Stimulated activated CD4-positive, alpha-beta T cell treated with anti-CD3 and anti-CD28 coated beads, Interleukin-4, amount 100 ng/mL, for 1 hour (primary cell): ENCODE data around the gene SNED1.

Experiments used
- DNase-seq: peaks from one replicate; pipeline ENCODE4 v3.0.0-alpha.2; 2020

Gene SNED1

DNA sequence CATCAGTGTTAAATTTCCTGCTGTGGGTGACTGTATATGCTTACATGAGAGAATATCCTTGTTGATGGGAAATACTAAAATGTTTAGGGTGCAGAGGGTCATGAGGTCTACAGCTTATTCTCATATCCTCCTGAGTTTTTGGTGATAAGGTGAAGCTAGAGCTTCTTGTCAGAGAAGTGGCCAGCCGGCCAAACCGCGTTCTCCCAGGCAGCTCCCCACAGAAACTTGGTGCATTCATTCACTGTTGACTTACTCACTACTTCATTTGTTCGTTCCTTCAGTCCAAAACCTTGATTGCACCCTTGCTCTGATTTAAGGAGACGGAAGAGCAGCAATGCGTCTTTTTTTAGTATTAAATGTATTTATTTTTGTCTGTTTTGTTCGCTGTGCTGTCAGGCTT, 8.7 kb downstream of the SNED1 start:
- DNase-seq, result no peak

DNA sequence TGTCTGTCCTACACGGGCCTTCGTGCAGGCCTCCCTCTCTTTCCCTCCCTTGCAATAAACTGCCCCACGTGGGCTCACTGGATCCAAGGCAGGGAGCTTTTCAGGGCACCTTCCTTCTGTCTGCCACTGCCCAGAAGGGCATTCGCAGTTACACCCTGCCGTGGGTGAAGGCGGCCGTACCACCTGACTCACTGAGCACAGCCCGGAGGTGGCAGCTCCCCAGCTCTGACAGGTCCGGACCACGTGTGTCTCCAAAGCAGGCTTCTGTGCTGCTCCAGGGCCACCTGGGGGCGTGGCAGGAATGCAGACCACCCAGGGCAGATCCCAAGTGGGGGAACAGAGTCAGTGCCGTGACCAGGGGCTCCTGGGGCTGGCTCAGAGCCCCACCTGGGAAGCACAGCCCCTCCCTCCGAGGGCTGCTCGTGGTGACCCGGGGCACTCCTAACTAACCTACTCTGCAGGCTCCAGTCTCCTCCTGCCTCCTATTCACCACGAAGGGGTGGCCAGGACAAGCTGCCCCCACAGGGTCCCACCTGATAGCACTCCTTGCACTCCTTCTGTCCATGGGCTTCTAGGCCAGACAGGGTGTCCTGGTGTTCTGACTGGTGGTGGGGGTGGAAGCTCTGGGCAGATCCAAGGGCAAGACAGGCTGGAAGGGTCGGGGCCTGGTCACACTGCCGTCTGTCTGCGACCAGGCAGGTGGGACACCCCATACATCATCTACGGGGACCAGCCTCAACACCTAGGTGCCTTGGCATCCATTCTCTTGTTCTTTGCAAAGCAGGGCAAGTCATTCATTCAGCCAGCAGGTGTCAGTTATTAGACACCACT, 9.7 kb downstream of the SNED1 start:
- no peak for DNase-seq

DNA sequence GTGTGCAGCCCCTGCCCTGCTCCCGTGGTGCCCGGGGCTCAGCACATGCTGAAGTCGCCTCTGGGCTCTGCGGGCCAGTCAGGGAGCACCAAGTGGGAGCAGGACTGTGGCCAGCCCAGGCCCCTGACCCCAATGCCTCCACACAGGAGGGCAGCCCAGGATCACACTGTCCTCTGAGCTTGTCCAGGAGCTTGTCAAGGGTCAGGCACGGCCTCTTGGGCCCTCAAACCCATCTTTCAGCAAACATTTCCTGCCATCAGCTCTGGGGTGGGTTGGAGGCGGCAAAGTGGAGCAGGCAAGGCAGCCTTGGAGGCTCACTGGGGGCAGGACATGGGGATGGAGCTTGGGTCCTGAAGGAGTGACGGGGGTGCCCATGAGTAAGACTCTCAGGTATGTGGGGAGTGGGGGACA, 10.3 kb downstream of the SNED1 start:
- no peak for DNase-seq

DNA sequence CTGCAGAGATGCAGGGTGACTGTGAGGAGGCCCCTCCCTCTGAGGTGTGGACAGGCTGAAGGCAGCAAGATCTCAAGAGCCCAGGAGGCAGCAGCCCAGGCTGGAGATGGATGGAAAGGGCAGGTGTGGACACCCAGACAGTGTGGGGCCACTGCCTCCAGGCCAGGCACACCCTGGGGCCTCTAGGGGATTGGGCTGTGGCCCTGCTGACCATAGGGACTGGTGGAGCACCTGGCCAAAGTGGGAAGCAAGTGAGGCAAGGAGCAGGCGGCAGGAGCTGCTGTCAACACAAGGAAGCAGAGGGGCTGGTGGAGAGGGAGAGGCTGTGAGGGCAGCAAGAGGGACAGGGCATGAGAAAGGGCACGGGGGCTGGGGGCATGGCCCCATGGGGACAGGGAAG, 10.8 kb downstream of the SNED1 start:
- no peak for DNase-seq

DNA sequence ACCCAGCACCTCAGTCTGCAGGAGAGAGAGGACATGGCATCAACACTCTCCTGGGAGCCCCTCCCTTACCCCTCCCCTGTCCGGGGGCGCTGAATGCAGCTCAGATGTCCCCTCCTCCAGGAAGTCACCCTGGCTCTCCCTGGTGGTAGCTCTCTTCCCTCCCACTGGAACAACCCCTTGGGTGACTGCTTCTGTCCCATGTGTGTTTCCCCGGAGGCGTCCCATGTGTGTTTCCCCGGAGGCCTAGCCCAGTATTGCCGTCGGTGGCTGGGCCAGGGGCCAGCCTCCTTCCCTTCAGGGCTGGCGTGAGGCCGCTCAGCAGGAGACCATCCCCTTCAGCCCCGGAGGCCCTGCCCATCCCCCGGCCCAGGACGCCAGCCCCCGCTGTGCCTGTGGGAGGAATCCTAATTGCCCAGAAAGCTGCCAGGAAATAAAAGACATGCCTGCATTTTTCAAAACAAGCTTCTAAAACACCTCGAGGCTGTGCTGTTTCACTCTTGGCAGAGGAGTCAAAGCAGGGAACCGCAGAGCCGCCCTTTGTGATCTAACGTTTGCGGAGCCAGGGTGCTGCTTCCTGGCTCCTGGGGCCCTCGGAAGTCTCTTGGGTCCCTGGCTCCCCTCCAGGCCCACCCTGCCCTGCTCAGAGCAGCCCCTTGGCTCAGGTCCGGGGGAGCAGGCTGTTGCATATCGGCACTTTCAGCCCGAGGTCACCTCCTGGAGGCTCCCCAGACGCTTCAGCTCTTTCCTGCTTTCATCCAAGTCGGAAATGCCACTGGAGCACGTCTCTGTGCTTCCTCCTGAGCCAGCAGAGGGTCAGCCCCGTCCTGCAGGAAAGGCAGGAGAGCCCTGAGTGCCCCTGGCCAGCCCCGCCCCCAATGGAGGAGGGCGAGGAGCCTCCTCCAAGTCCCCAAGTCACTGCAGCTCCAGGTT, 11.4 kb downstream of the SNED1 start:
- DNase-seq, result peak; percentile 26

DNA sequence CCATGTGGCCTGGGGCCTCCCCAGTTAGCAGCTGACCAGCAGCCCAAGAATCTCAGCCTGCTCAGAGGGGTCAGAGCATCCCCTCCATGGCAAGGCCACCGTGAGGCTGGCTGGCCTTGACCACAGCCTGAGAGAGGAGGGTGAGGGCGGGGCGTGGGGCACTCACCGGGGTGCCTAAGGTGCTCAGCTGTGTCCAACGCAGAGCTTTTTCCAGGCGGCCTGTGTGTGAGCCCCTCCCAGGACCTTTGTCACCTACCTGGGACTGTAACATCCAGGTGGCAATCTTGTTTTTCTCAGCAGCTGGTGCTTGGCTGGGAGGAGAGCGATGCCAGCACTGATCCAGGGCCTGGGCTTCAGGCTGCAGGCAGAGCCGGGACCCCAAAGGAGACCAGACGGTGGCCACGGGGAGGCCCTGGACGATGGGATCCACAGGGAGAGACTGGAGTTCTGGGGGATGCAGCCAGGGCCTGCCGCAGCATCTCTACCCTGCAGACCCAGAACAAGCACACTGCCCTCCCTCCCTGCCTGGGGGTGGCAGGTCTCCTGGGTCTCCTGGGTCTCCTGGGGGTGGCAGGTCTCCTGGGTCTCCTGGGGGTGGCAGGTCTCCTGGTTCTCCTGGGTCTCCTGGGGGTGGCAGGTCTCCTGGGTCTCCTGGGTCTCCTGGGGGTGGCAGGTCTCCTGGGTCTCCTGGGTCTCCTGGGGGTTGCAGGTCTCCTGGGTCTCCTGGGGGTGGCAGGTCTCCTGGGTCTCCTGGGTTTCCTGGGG, 12.3 kb downstream of the SNED1 start:
- no peak for DNase-seq

DNA sequence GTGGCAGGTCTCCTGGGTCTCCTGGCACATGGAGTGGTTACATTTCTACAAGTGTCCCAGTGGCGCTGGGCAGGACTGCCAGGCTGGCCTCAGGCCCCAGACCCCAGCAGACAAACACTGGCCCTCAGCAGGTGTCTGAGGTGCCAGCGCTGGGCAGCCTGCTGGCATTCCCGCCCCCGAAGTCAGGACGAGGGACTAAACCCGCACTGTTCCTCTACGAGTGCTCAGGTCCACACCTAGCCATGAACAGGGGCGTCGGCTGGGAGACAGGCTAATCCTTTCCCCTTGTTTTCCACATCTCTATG, 12.8 kb downstream of the SNED1 start:
- DNase-seq, result no peak

DNA sequence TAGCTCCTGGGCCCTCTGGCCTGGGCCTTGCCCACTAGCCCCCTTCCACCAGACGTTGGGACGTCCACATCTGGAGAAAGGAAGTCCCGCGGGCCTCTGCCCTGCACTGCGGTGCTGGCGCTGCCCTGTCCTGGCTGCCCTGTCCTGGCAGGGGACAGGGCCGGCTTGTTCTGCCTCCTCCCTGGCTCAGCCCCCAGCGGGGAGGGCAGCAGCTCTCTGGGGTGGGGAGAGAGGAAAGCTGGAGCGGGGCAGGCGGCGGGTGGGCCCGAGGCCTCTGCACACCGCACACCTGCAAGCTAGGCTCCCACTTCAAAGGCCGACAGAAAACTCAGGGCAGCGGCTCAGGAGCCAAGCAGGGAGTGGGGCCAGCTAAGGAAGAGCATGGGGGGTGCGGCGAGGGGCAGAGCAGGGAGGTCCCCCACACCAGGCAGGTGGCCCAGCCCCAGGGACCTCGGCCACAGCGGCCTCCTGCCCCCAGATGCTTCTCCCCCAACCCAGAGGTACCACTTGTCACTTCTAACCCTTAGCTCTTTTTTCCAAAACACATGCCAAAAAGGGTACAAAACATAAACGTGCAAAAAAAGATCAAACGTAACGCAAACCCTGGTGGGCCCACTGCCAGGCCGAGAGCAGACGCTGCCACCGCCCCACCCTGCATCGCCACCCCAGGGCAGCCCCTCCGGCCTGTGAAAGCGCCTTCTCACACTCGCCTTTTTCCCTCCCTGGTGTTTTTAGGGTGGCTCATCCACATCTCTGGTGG, 13.5 kb downstream of the SNED1 start:
- DNase-seq, result no peak

DNA sequence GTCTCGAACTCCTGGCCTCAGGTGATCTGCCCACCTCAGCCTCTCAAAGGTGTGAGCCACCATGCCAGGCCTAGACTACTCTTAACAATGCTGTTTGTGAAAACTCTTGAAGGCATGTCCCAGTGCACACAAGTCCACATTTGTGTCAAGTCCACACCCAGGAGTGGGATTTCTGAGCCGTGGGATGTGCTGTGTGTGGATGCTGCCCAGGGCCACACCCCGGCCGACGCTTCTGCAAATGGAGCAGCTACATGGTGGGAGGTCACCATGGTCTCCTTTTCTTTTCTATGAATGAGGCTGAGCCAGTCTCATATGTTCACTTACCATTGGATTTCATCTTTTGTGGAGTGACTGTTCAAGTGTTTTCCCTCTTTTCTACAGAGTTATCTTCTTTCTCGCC, 15.8 kb downstream of the SNED1 start:
- no peak for DNase-seq

DNA sequence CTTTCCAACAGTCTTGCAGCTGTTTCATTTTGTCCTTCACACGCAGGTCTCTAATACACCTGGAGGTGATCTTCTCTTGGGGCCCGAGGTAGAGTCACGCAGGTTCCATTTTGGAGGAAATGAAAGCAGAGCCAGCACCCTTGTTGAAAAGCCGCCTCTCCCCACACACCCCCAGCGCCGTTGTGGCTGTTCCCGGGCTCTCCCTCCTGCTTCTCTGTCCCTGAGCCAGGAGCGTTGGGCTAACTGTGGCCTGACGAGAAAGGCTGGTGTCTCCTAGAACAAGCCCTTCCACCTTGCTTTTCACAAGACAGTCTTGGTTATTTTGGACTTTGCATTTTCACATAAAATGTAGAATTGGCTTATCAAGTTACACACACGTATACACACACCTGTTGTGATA, 16.3 kb downstream of the SNED1 start:
- DNase-seq, result no peak

DNA sequence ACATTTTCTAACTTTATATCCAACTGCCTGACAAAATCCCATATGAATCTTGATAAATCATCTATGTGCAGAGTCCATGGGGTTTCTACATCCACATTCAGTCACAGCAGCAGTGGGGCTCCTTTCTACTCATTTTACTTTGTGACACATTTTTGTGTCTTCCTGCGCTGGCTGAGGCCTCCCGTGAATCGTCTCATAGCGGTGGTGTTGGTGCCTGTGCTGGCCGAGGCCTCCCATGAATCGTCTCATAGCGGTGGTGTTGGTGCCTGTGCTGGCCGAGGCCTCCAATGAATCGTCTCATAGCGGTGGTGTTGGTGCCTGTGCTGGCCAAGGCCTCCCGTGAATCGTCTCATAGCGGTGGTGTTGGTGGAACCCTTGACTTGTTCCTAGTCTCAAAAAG, 17.0 kb downstream of the SNED1 start:
- no peak for DNase-seq

DNA sequence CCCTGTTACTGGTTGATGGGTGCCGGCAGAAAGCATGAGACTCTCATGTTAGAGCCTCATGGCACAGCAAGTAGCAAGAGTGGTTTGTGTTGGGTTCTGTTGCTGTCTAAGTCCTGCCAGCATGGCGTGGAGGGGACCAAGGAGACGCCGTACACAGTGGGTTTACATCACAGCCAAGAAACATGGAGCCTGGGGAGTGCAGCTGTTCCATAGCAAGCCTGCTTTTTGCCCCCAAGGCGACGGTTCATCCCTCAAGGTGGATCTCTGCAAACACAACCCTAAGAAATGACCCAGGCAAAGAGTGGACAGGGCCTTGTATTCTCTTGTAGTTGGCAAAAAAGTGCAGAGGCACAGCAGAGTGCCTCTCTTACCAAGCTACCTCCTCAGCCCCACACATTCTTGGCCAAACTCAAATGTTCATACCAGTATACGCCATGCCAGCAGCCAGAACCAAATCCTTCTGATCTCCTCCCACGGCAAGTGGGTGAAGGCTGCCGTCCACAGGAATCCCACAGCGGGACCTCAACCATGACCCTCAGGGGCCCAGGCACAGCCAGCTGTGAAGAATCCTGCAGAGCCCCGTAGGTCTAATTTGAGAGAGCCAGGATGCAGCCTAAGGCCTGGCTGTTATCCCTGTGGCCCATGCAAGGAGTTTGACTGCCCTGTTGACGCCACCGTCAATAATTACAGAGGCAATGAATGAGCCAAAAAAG, 19.0 kb downstream of the SNED1 start:
- no peak for DNase-seq

DNA sequence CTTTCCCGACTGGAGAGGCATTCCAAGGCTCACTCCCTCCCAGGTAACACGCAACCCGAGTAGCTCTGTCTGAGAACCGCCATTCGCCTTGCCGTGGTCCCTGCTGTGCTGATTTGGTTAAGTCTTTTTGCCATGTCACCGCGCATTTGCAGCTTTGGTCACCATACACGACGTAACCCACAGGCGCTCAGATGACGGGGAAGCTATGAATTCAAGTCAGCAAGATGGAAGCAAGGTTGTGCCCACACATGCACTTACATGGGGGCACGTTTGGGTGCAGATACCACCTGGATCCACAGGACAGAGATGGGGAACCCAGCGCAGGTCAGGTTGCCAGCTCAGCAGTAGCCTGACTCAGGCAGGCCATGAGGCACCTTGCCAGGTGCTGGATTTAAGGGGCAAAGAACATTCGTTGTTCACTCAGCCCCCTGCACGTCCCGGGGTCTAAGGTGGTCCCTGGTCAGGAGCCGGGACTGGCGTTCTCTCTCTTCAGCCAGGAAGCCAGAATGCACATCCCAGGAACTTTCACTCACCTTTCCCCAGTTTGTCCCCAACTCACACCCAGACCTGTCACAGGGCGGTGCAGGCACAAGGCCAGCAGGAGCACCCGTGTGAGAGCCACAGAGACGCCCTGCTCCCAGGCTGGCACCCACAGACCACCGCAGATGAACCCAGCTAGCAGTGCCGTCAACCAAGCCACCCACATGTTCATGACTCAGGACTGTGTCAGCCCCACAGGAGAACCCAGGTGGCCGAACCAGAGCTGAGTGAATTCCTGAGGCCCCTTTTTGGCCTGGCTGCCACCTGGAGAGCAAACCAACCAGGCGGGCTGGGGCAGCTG, 19.9 kb downstream of the SNED1 start:
- no peak for DNase-seq

DNA sequence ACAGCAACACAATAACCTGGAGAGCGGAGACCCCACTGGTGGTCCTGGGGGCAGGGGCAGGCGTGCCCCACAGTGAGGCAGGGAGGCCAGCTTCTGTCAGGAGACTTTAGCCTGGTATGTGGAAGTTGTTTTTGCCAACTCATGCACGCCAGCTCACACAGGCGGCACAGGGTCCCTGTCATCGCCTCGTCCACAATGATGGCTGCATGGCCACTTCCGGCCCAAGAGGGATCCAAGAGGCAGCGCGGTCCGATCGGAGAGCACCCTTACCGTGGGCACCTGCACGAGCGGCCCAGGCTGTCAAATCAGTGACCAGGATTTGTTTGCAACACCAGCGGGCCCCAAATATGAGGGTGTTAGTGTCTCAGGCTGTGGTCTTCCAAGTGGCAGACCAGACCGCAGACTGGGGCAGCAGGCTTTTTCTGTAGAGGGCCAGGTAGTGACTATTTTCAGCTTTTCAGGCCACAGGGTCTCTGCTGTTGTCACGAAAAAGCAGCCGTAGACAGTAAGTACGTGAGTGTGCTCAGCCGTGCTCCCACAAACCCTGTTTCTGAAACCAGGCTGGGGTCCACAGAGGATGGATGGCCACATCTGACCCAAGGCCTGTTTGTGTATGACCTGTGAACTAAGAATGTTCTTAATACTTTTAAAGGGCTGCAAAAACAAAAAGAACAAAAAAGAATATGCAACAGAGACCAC, 21.2 kb downstream of the SNED1 start:
- DNase-seq, result no peak

DNA sequence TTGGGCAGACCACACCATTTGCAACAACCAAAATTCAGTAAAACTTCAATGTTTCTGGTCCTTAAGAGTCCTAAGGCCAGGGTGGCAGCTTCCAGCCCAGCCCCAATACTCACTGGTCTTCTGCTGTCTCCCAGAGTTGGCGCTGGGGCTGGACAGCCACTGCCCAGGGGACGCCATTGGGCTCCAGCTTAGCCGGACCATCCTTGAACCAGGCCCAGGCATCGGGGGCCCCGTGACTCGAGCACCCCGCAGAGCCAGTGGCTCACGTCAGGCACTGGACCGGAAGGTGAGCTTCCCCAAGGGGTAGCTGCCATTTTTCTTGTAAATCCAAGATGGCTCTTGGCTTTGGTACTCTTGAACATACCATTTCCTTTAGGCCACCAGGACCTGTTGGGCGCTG, 21.8 kb downstream of the SNED1 start:
- no peak for DNase-seq

DNA sequence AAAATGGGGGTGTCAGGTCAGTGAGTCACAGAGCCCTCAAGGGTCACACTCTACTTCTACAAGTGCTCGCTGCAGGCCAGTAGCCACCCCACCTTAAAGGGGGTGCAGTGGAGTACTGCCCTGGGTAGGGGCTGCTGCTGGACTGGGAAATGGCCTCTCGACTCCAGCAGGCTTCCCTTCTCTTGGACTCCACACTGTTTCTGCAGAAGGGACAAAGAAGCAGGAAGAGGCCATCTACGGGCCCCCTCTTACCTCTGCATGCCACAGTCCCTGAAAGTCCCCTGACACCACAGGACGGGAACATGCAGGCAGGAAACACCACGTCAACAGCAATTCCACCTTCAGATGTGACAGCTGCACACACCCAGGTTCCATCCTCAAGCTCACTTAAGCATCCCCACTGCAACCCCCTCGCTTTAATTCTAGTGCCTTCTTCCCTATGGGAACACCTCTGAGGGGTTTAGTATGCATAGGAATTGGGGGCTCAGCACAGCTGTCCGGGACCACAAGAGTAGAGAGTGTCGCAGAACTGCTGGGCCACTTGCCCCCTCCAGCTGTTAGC, 22.3 kb downstream of the SNED1 start:
- no peak for DNase-seq

DNA sequence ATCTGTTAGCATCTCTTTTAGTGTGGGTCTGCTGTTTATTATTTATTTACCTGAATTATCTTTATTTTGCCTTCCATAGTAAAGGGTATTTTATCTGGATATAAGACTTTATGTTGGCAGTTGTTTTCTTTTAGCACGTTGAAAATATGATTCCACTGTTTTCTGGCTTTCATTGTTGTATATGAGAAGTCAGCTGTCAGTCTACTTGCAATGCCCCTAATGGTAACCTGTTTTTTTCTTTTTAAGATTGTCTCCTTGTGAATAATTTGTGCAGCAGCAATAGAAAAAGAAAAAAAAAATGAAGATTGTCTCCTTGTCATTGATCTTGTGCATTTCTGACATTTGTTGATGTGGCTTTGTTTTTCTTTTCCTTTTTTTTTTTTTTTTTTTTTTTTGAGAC, 27.2 kb downstream of the SNED1 start:
- no peak for DNase-seq

DNA sequence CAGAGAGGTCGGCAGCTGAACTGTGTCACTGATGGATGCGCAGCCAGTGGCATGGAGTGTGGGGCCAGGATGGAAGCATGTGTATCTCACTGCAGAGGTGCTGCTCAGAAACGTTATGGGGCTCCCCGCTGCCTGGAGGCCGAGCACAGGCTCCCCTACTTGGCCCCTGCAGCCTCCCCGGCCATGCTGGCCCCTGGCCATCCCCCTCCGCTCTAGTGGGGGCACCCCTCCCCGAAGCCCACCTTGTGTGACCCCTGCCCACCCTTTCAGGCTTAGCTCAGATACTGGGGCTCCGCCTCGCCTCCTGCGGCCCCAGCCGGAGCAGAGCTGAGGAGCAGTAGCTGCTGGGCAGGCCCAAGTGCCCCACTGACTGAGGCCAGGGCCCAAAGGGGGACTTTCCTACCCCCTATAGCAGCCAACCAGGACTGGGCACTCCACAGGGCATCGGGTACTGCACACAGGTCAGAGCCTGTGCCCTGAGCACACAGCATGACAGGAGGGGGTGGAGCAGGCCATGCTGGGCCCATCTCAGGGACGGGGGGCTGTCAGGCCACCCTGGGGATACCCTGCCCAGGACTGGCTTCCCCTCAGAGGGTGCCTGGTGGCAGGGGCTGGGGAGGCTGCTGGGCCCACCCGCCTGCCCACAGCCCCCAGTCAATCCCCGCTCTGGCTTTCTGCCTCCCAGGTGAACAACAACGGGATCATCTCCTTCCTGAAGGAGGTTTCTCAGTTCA, 31.3 kb downstream of the SNED1 start:
- DNase-seq, result no peak

DNA sequence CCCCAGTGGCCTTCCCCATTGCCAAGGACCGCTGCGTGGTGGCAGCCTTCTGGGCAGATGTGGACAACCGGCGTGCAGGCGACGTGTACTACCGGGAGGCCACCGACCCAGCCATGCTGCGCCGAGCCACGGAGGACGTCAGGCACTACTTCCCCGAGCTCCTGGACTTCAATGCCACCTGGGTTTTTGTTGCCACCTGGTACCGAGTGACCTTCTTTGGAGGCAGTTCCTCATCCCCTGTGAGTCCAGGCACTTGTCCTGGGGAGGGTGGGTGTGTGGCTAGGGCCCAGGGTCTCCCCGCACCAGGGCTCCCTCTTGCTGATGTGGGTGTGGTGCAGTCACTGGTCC, 31.9 kb downstream of the SNED1 start:
- no peak for DNase-seq

DNA sequence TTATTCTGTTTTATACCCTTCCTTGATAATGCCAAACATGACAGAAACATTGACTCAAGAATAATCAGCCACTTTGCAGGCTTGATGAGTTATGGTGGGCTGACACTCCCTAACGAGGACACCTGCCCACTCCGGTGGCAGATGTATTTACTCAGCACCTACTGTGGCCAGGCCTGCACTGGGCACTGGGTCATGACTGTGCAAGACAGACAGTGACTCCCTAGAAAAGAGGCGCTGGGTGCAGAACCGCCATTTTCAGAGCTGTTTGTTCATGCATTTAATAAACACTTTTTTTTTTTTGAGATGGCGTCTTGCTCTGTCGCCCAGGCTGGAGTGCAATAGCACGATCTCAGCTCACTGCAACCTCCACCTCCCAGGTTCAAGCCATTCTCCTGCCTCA, 32.5 kb downstream of the SNED1 start:
- no peak for DNase-seq
